Chondrocyte (in vitro differentiated cells): ENCODE data around the gene PLA2G3. TPM values are rescaled to one million over a fixed set of nuclear protein-coding genes. Genes with fewer than 3 reads are reported as not detected.
A peak's percentile ranks its signal among the peaks of the same experiment; 100 is the strongest.

ENCODE experiments used
- DNase-seq: peaks from one replicate; pipeline ENCODE4 v3.0.0; 2021; ENCODE audit warnings: mixed read lengths, low spot score
- H3K27ac Mint-ChIP-seq: one replicate; pipeline ENCODE4 v1.8.0; 2021; ENCODE audit warnings: mild to moderate bottlenecking, moderate library complexity, mixed read lengths; ENCODE audit not compliant: unreplicated experiment
- H3K27me3 Mint-ChIP-seq: 2 replicates; pipeline ENCODE4 v1.8.0; 2021; ENCODE audit warnings: low read depth, mixed read lengths
- H3K36me3 Mint-ChIP-seq: 2 replicates; pipeline ENCODE4 v1.8.0; 2021; ENCODE audit warnings: low read depth, mixed read lengths
- H3K4me1 Mint-ChIP-seq: 2 replicates; pipeline ENCODE4 v1.8.0; 2021; ENCODE audit warnings: low read depth, mild to moderate bottlenecking, mixed read lengths
- H3K4me3 Mint-ChIP-seq: one replicate; pipeline ENCODE4 v1.8.0; 2021; ENCODE audit warnings: mild to moderate bottlenecking, moderate library complexity, mixed read lengths; ENCODE audit not compliant: unreplicated experiment
- H3K9me3 Mint-ChIP-seq: 2 replicates; pipeline ENCODE4 v1.8.0; 2021; ENCODE audit warnings: low read depth, mixed read lengths
- CTCF ChIP-seq: fragments of 200-600 bp; sonication (generic); IDR thresholded peaks from 2 replicates; pipeline ENCODE4 v1.5.0; 2021; ENCODE audit warnings: antibody characterized with exemption, mild to moderate bottlenecking, moderate library complexity
- total RNA-seq: library from RNA; stranded (reverse); gene quantifications from 3 replicates; pipeline ENCODE4 v1.2.1, GENCODE V29; 2021

The PLA2G3 gene
- total RNA-seq, 1 donor from 2014 or later, result 0.07 TPM

GRCh38 chr22:31103111-31103510 is 37.2 kb downstream of the PLA2G3 start:
- no peaks in the 10 kb centered on the region for H3K9me3 Mint-ChIP-seq
- H3K27me3 Mint-ChIP-seq, result no peaks in the 10 kb centered on the region
- no peak for DNase-seq
- peaks cover 6% of the 10 kb centered on the region for H3K36me3 Mint-ChIP-seq
- H3K4me1 Mint-ChIP-seq, result peaks cover 44% of the 10 kb centered on the region
- no peak overlapping the region for H3K4me3 Mint-ChIP-seq
- H3K27ac Mint-ChIP-seq, result peak overlapping the region; percentile 97
- TF ChIP-seq CTCF, result no peak

GRCh38 chr22:31102441-31103081 is 37.7 kb downstream of the PLA2G3 start:
- Mint-ChIP-seq H3K9me3 (no peaks in the 10 kb centered on the region), H3K27me3 (no peaks in the 10 kb centered on the region), H3K4me1 (peaks cover 39% of the 10 kb centered on the region), H3K27ac (peak overlapping the region; percentile 97), H3K36me3 (peaks cover 6% of the 10 kb centered on the region), H3K4me3 (no peak overlapping the region)
- no peak for DNase-seq
- no peak for TF ChIP-seq CTCF

- H3K4me3 Mint-ChIP-seq, result no peak overlapping the region
Measured at GRCh38 chr22:31100762-31101525, 39.4 kb downstream of the PLA2G3 start.

GRCh38 chr22:31099841-31100761 is 40.2 kb downstream of the PLA2G3 start:
- no peak for TF ChIP-seq CTCF
- Mint-ChIP-seq H3K9me3 (no peaks in the 10 kb centered on the region), H3K4me3 (no peak overlapping the region), H3K27me3 (no peaks in the 10 kb centered on the region), H3K36me3 (peaks cover 20% of the 10 kb centered on the region), H3K27ac (no peak overlapping the region), H3K4me1 (peaks cover 20% of the 10 kb centered on the region)
- no peak for DNase-seq

More at GRCh38 chr22:31100762-31101525, 39.4 kb downstream of the PLA2G3 start:
- Mint-ChIP-seq H3K4me1 (peaks cover 28% of the 10 kb centered on the region), H3K27ac (peak overlapping the region; percentile 97), H3K36me3 (peaks cover 16% of the 10 kb centered on the region), H3K27me3 (no peaks in the 10 kb centered on the region), H3K9me3 (no peaks in the 10 kb centered on the region)
- DNase-seq, result no peak
- TF ChIP-seq CTCF, result no peak

- no peak for TF ChIP-seq CTCF
Measured at GRCh38 chr22:31099386-31099785, 40.9 kb downstream of the PLA2G3 start.

More at GRCh38 chr22:31099386-31099785, 40.9 kb downstream of the PLA2G3 start:
- H3K4me3 Mint-ChIP-seq, result no peak overlapping the region
- DNase-seq, result no peak
- H3K9me3 Mint-ChIP-seq, result no peaks in the 10 kb centered on the region
- H3K4me1 Mint-ChIP-seq, result peaks cover 20% of the 10 kb centered on the region
- H3K27ac Mint-ChIP-seq, result no peak overlapping the region
- H3K36me3 Mint-ChIP-seq, result peaks cover 22% of the 10 kb centered on the region
- H3K27me3 Mint-ChIP-seq, result no peaks in the 10 kb centered on the region
